Endodermal cell (in vitro differentiated cells): ENCODE measurements around the gene ANAPC7. TPM values are rescaled to one million over a fixed set of nuclear protein-coding genes. Genes with fewer than 3 reads are reported as not detected.

Experiments
- DNase-seq: peaks from one replicate; pipeline ENCODE4 v3.0.0-alpha.2; 2017
- H3K27ac ChIP-seq: 2 replicates; pipeline ENCODE4 v1.5.1; 2013; ENCODE audit warnings: mild to moderate bottlenecking, low read depth, low read length, moderate library complexity
- H3K27me3 ChIP-seq: 2 replicates; pipeline ENCODE4 v1.6.1; 2013; ENCODE audit warnings: mild to moderate bottlenecking, low read length, moderate library complexity; ENCODE audit not compliant: insufficient read depth, control insufficient read depth, poor library complexity, severe bottlenecking
- H3K36me3 ChIP-seq: 2 replicates; pipeline ENCODE4 v1.7.0; 2013; ENCODE audit warnings: mild to moderate bottlenecking, low read length, moderate library complexity; ENCODE audit not compliant: control insufficient read depth, insufficient read depth
- H3K4me1 ChIP-seq: one replicate; pipeline ENCODE4 v1.7.0; 2013; ENCODE audit warnings: low read length; ENCODE audit not compliant: control insufficient read depth, insufficient read depth
- H3K4me3 ChIP-seq: 2 replicates; pipeline ENCODE4 v1.5.1; 2013; ENCODE audit warnings: mild to moderate bottlenecking, low read length, moderate library complexity
- H3K9ac ChIP-seq: 2 replicates; pipeline ENCODE4 v1.6.1; 2013; ENCODE audit warnings: mild to moderate bottlenecking, low read length, moderate library complexity; ENCODE audit not compliant: poor library complexity, severe bottlenecking; ENCODE audit errors: extremely low read depth
- H3K9me3 ChIP-seq: 2 replicates; pipeline ENCODE4 v1.6.1; 2013; ENCODE audit warnings: mild to moderate bottlenecking, low read length, moderate library complexity; ENCODE audit not compliant: control insufficient read depth
- H3K27ac Mint-ChIP-seq: 2 replicates; pipeline ENCODE4 v1.8.0; 2020; ENCODE audit warnings: mixed read lengths
- H3K27me3 Mint-ChIP-seq: 2 replicates; pipeline ENCODE4 v1.8.0; 2021; ENCODE audit warnings: mild to moderate bottlenecking, mixed read lengths; ENCODE audit not compliant: insufficient read depth
- H3K36me3 Mint-ChIP-seq: 2 replicates; pipeline ENCODE4 v1.8.0; 2020; ENCODE audit warnings: low read depth, mixed read lengths
- H3K4me1 Mint-ChIP-seq: 2 replicates; pipeline ENCODE4 v1.8.0; 2020; ENCODE audit warnings: mixed read lengths
- H3K4me3 Mint-ChIP-seq: 2 replicates; pipeline ENCODE4 v1.8.0; 2020; ENCODE audit warnings: mild to moderate bottlenecking, moderate library complexity, mixed read lengths
- H3K9me3 Mint-ChIP-seq: 2 replicates; pipeline ENCODE4 v1.8.0; 2020; ENCODE audit warnings: mild to moderate bottlenecking, mixed read lengths
- WGBS, 2 experiments: methylation state at CpG; one replicate each; pipeline versions ENCODE4 v1.1.5 to v1.1.7; 2013; ENCODE audit warnings: missing lambda C conversion rate in 2 of 2, mixed read lengths in 1 of 2; ENCODE audit not compliant: insufficient coverage in 1 of 2, insufficient read length in 1 of 2; 5-methylcytosine and 5-hydroxymethylcytosine counted together
- total RNA-seq, 2 donors: library from RNA; stranded (reverse); fragmentation: NEBNext Ultra II Directional in 1 of 2; extraction: Animal tissue kit (Norgen Biotek cat#: 25700) in 1 of 2; gene quantifications; 2 replicates in 1 of 2; 3 replicates in 1 of 2; pipeline ENCODE4 v1.2.1, GENCODE V29; 2021
- TF ChIP-seq, protein P1 (sequence below): fragments of 200-600 bp; sonication (generic); conservative IDR thresholded peaks from 2 replicates; pipeline ENCODE4 v1.5.0; 2021; ENCODE audit warnings: antibody characterized with exemption, mild to moderate bottlenecking

Gene ANAPC7
- total RNA-seq, 2 donors from 2014 or later = 86.0 to 100 TPM

DNA sequence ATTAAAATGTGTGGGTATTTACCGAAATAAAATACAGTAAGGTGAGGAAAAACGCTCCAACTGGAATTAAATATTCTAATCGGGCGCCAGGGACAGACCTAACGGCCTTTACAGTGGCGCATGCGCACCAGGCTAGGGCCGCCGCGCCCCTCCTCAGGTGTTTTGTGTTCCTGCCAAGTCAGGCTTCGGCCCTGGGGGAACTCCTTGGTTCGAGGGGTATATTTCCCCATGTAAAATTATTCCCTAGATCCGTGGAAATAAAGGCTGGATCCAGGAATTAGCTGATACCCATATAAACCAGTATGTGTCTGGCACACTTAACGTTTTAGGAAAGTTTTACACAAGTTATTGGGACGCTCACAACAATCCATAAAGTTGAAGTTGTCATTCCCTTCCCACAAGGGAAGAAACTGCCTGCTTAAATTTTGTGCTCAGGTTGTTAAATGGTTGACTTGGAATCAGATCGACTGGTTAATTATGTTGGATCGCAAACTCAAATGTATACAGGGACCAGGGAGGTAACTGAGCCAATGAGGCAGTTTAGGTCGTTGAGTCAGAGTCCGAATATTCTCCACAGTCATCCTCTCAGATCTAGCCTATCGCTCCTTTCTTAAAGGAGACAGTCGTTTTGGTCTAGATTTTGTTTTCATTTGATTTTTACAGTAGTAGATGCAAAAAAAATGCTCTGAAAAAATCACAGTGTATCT lies 621 bp upstream of the ANAPC7 start:
- Histone ChIP-seq H3K36me3 (peaks cover 17% of the 10 kb centered on the region), H3K27me3 (no peaks in the 10 kb centered on the region), H3K4me1 (no peaks in the 10 kb centered on the region), H3K9me3 (no peaks in the 10 kb centered on the region), H3K4me3 (peak overlapping the region; percentile 90), H3K27ac (peak overlapping the region; percentile 100), H3K9ac (peak overlapping the region; percentile 97)
- Mint-ChIP-seq H3K4me3 (peak overlapping the region; percentile 98), H3K9me3 (peaks cover 2% of the 10 kb centered on the region), H3K36me3 (peaks cover 22% of the 10 kb centered on the region), H3K4me1 (peaks cover 12% of the 10 kb centered on the region), H3K27me3 (no peaks in the 10 kb centered on the region), H3K27ac (peak overlapping the region; percentile 100)
- TF ChIP-seq, protein P1, sequence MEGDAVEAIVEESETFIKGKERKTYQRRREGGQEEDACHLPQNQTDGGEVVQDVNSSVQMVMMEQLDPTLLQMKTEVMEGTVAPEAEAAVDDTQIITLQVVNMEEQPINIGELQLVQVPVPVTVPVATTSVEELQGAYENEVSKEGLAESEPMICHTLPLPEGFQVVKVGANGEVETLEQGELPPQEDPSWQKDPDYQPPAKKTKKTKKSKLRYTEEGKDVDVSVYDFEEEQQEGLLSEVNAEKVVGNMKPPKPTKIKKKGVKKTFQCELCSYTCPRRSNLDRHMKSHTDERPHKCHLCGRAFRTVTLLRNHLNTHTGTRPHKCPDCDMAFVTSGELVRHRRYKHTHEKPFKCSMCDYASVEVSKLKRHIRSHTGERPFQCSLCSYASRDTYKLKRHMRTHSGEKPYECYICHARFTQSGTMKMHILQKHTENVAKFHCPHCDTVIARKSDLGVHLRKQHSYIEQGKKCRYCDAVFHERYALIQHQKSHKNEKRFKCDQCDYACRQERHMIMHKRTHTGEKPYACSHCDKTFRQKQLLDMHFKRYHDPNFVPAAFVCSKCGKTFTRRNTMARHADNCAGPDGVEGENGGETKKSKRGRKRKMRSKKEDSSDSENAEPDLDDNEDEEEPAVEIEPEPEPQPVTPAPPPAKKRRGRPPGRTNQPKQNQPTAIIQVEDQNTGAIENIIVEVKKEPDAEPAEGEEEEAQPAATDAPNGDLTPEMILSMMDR = no peak
- 11 to 28% methylated on average over 16 to 21 of the region's 21 CpGs for WGBS, 2 experiments
- peak; percentile 93 for DNase-seq

DNA sequence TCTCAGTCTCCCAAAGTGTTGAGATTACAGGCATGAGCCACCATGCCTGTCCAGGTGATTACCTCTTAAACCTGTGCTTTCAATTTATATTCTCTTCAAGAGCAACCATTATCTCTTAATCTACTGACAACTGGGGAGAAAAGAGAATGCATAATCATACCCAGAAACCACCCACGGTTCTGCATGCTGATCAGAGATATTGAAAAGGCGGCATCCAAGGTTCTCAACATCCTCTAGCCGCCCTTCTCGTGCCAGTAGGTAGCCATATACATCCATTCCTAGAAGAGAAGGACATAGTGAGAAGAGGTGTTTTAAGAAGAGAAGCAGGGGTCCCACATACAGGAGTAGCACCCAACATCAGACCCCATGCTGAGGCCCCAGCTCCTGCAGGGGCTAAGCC lies 20.8 kb downstream of the ANAPC7 start:
- TF ChIP-seq, protein P1 = no peak
- Histone ChIP-seq H3K4me1 (no peaks in the 10 kb centered on the region), H3K36me3 (peaks cover 81% of the 10 kb centered on the region), H3K9me3 (no peaks in the 10 kb centered on the region), H3K27ac (no peak overlapping the region), H3K4me3 (no peak overlapping the region), H3K27me3 (no peaks in the 10 kb centered on the region), H3K9ac (no peak overlapping the region)
- Mint-ChIP-seq H3K27me3 (no peaks in the 10 kb centered on the region), H3K27ac (no peak overlapping the region), H3K36me3 (peaks cover 77% of the 10 kb centered on the region), H3K4me3 (no peak overlapping the region), H3K4me1 (no peaks in the 10 kb centered on the region), H3K9me3 (no peaks in the 10 kb centered on the region)
- WGBS, 2 experiments = 95 to 100% methylated on average over 3 to 4 of the region's 4 CpGs
- no peak for DNase-seq

DNA sequence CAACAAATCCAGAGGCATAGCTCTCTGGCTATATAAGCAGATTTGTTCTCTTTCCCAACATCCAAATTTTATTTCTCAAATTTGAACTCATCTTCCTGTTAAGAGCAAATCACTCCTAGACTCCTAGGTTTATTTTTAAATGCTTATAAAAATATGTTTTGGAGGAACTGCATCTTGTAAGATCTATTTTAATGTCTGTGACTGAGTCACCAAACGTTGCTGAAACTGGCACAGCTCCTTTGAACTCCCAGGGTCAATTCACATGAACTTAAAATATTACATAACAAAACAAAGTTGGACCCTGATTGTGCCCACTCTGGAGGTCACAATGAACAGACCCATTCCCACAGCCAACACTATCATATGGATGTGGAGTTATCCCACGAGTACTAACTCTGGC lies 23.9 kb downstream of the ANAPC7 start:
- TF ChIP-seq, protein P1 = no peak
- Mint-ChIP-seq H3K27ac (no peak overlapping the region), H3K36me3 (peaks cover 74% of the 10 kb centered on the region), H3K9me3 (no peaks in the 10 kb centered on the region), H3K4me3 (no peak overlapping the region), H3K4me1 (no peaks in the 10 kb centered on the region), H3K27me3 (no peaks in the 10 kb centered on the region)
- H3K4me3 ChIP-seq = no peak overlapping the region
- H3K27ac ChIP-seq = no peak overlapping the region
- H3K27me3 ChIP-seq = no peaks in the 10 kb centered on the region
- WGBS, 2 experiments = 91% methylated on average over 2 of the region's 2 CpGs; no CpG with 5 or more reads in 1 of the 2 experiments
- no peaks in the 10 kb centered on the region for H3K4me1 ChIP-seq
- no peak for DNase-seq
- no peaks in the 10 kb centered on the region for H3K9me3 ChIP-seq
- no peak overlapping the region for H3K9ac ChIP-seq
- peaks cover 81% of the 10 kb centered on the region for H3K36me3 ChIP-seq
